Uterus (tissue), 4 donors: Measurements from ENCODE around the gene SLCO2B1. TPM values are rescaled to one million over a fixed set of nuclear protein-coding genes. Genes with fewer than 3 reads are reported as not detected.
A peak's percentile ranks its signal among the peaks of the same experiment; 100 is the strongest.

ENCODE experiments used
- DNase-seq, 2 donors: peaks; one replicate each; pipeline ENCODE4 v3.0.0-alpha.2; 2019 to 2020
- H3K27ac ChIP-seq, 2 donors: fragments of 200-600 bp; sonication (generic); 1 replicate in 1 of 2; 2 replicates in 1 of 2; pipeline ENCODE4 v1.5.1; 2016 to 2018
- H3K27me3 ChIP-seq, 2 donors: fragments of 200-600 bp; sonication (generic); one replicate each; pipeline ENCODE4 v1.5.1; 2018 to 2019; ENCODE audit warnings: control low read depth in 1 of 2
- H3K36me3 ChIP-seq, 2 donors: fragments of 200-600 bp; sonication (generic); one replicate each; pipeline ENCODE4 v1.5.1; 2019; ENCODE audit warnings: control low read depth in 1 of 2
- H3K4me1 ChIP-seq, 2 donors: fragments of 200-600 bp; sonication (generic); one replicate each; pipeline ENCODE4 v1.5.1; 2018 to 2019; ENCODE audit warnings: control low read depth in 1 of 2
- H3K4me3 ChIP-seq, 2 donors: fragments of 200-600 bp; sonication (generic); 1 replicate in 1 of 2; 2 replicates in 1 of 2; pipeline ENCODE4 v1.5.1; 2018 to 2019; ENCODE audit warnings: mild to moderate bottlenecking in 1 of 2
- H3K9me3 ChIP-seq, 2 donors: fragments of 200-600 bp; sonication (generic); one replicate each; pipeline ENCODE4 v1.5.1; 2019; ENCODE audit warnings: control low read depth in 1 of 2
- POLR2A ChIP-seq, 2 donors: fragments of 450-650 bp; IDR thresholded peaks; one replicate each; pipeline ENCODE4 v1.6.1; 2016; ENCODE audit warnings: antibody characterized with exemption in 2 of 2, mild to moderate bottlenecking in 1 of 2, moderate library complexity in 1 of 2
- intact Hi-C: fragments of 100-400 bp; cut with DNase I; formaldehyde crosslinking; loops from one replicate; pipeline ENCODE4 v1.15.1; 2023; ENCODE audit warnings: low total_unique reads
- total RNA-seq, 4 donors: library from RNA; depleted of rRNA in 3 of 4; stranded (reverse); fragments of >200 nt in 3 of 4; gene quantifications; one replicate each; pipeline versions ENCODE4 v1.1.0 to v1.2.4, GENCODE V29; 2014 to 2023
- TF ChIP-seq, protein P1 (sequence below), 4 experiments: fragments of 200-600 bp in 2 of 4; fragments of 450-650 bp in 2 of 4; sonication (generic) in 2 of 4; IDR thresholded peaks; one replicate each; pipeline ENCODE4 v1.5.1; 2016 to 2019; ENCODE audit warnings: antibody characterized with exemption in 4 of 4, mild to moderate bottlenecking in 2 of 4, moderate library complexity in 1 of 4
- donor health status: DM: yes; HTN: yes; CAD: no.

SLCO2B1 gene
- total RNA-seq, 4 donors from 2014 or later: 11.8 to 58.1 (median 31.8) TPM

GRCh38 chr11:75169101-75169885, 18.4 kb downstream of the SLCO2B1 start:
- no peak overlapping the region for H3K27ac ChIP-seq
- H3K27me3 ChIP-seq: no peaks in the 10 kb centered on the region
- H3K4me1 ChIP-seq: no peaks in the 10 kb centered on the region
- H3K4me3 ChIP-seq: no peak overlapping the region
- TF ChIP-seq, protein P1, sequence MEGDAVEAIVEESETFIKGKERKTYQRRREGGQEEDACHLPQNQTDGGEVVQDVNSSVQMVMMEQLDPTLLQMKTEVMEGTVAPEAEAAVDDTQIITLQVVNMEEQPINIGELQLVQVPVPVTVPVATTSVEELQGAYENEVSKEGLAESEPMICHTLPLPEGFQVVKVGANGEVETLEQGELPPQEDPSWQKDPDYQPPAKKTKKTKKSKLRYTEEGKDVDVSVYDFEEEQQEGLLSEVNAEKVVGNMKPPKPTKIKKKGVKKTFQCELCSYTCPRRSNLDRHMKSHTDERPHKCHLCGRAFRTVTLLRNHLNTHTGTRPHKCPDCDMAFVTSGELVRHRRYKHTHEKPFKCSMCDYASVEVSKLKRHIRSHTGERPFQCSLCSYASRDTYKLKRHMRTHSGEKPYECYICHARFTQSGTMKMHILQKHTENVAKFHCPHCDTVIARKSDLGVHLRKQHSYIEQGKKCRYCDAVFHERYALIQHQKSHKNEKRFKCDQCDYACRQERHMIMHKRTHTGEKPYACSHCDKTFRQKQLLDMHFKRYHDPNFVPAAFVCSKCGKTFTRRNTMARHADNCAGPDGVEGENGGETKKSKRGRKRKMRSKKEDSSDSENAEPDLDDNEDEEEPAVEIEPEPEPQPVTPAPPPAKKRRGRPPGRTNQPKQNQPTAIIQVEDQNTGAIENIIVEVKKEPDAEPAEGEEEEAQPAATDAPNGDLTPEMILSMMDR (IDR thresholded peaks at IDR 0.05): no peak
- TF ChIP-seq POLR2A (IDR thresholded peaks at IDR 0.05): no peak
- no peak for DNase-seq
- intact Hi-C loops: no loop called here
- H3K36me3 ChIP-seq: no peaks in the 10 kb centered on the region
- no peaks in the 10 kb centered on the region for H3K9me3 ChIP-seq

GRCh38 chr11:75170516-75171201, 19.8 kb downstream of the SLCO2B1 start:
- TF ChIP-seq POLR2A (IDR thresholded peaks at IDR 0.05): no peak
- TF ChIP-seq, protein P1 (IDR thresholded peaks at IDR 0.05): no peak
- H3K4me1 ChIP-seq: no peaks in the 10 kb centered on the region
- no peak overlapping the region for H3K4me3 ChIP-seq
- no peak for DNase-seq
- H3K9me3 ChIP-seq: no peaks in the 10 kb centered on the region
- no peaks in the 10 kb centered on the region for H3K36me3 ChIP-seq
- H3K27me3 ChIP-seq: no peaks in the 10 kb centered on the region
- H3K27ac ChIP-seq: no peak overlapping the region
- intact Hi-C loops: no loop called here

DNA sequence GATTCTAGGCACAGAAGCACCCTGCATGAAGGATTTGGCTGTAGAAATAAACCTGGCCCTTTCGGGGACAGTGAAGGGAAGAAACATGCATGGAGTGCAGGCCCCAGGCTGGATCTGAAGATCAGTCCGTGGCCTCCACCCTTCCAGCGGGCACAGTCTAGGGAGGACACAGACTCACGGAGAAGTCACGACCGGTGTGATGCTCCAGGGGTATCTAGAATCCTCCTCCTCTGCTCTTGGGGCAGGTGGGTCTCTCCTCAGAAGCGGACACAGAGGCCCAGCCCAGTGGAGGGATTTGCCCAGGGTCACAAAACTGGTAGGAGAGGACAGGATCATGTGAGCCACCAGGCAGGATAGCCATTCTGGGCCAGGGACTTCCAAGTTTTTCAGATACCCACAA, 22.4 kb downstream of the SLCO2B1 start:
- no peaks in the 10 kb centered on the region for H3K4me1 ChIP-seq
- no peak for DNase-seq
- H3K4me3 ChIP-seq: no peak overlapping the region
- TF ChIP-seq, protein P1 (IDR thresholded peaks at IDR 0.05): no peak
- no peak for TF ChIP-seq POLR2A (IDR thresholded peaks at IDR 0.05)
- no peak overlapping the region for H3K27ac ChIP-seq
- intact Hi-C loops: no loop called here
- H3K9me3 ChIP-seq: no peaks in the 10 kb centered on the region
- no peaks in the 10 kb centered on the region for H3K27me3 ChIP-seq
- H3K36me3 ChIP-seq: no peaks in the 10 kb centered on the region

DNA sequence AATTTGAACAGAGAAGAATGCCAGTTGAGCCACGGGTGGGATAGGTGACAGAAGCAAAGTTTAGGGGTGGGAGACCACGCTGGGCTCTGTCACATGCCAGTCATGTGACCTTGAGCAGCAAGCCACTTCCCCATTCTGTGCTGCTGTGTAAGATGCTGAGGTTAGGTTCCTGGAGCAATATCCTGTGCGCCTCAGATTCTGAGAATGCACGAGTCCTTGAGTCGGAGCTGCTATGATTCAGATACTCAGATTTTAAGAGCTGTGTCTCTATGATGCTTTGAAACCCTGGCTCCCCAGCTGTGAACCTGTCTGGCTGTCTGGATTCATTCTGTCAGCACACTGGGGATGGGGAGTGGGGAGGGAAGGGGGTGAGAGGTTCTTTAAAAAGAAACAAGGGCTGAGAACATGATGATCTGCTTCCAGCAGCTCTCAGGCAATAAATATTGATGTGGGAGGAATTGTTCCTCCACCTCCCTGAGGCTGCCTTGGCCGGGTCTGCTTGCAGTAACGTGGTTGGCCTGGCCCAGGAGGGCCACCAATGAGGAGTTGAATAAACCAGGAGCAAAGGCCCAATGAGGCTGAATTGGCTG, 24.0 kb downstream of the SLCO2B1 start:
- TF ChIP-seq POLR2A (IDR thresholded peaks at IDR 0.05): no peak
- TF ChIP-seq, protein P1 (IDR thresholded peaks at IDR 0.05): no peak
- peak overlapping the region; percentile 46 to 77 for H3K27ac ChIP-seq
- H3K27me3 ChIP-seq: no peaks in the 10 kb centered on the region
- H3K4me3 ChIP-seq: no peak overlapping the region
- DNase-seq: peak; percentile 63 to 68
- H3K4me1 ChIP-seq: no peaks in the 10 kb centered on the region
- no peaks in the 10 kb centered on the region for H3K36me3 ChIP-seq
- intact Hi-C loops: no loop called here
- no peaks in the 10 kb centered on the region for H3K9me3 ChIP-seq

DNA sequence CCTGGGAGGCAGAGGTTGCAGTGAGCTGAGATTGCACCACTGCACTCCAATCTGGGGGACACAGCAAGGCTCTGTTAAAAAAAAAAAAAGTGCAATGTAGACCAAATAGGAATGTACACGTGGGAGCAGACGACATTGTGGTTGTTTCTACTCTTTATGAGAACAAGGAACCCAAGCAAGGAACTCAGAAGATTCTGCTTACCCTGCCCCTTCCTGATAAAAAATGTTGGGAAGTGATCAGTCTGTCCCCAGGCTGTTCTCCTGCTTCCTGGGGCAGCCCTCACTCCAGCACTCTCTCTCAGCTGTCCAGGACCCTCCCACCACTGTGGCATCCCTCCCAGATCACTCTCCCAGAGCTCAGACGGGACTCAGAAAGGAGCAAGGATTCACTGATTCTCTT, 31.8 kb downstream of the SLCO2B1 start:
- intact Hi-C loops: no loop called here
- H3K36me3 ChIP-seq: no peaks in the 10 kb centered on the region
- no peaks in the 10 kb centered on the region for H3K27me3 ChIP-seq
- no peak for DNase-seq
- no peak overlapping the region for H3K4me3 ChIP-seq
- no peak overlapping the region for H3K27ac ChIP-seq
- no peaks in the 10 kb centered on the region for H3K4me1 ChIP-seq
- no peaks in the 10 kb centered on the region for H3K9me3 ChIP-seq
- TF ChIP-seq POLR2A (IDR thresholded peaks at IDR 0.05): no peak
- TF ChIP-seq, protein P1 (IDR thresholded peaks at IDR 0.05): no peak
